Sigmoid colon (tissue), 7 donors: ENCODE results near the gene SYNGR1. TPM values are rescaled to one million over a fixed set of nuclear protein-coding genes. Genes with fewer than 3 reads are reported as not detected.
A peak's percentile ranks its signal among the peaks of the same experiment; 100 is the strongest.

Experiments
- DNase-seq: peaks from one replicate; pipeline ENCODE4 v3.0.0-alpha.2; 2019
- H3K27ac ChIP-seq, 4 donors: fragments of 200-600 bp; sonication (generic); one replicate each; pipeline ENCODE4 v1.5.1; 2016 to 2019; ENCODE audit warnings: mild to moderate bottlenecking in 1 of 4
- H3K27me3 ChIP-seq, 3 donors: fragments of 200-600 bp; sonication (generic); one replicate each; pipeline ENCODE4 v1.5.1; 2019; ENCODE audit warnings: mild to moderate bottlenecking in 1 of 3
- H3K36me3 ChIP-seq, 4 donors: fragments of 200-600 bp; sonication (generic); one replicate each; pipeline ENCODE4 v1.5.1; 2016 to 2019
- H3K4me1 ChIP-seq, 4 donors: fragments of 200-600 bp; sonication (generic); one replicate each; pipeline ENCODE4 v1.5.1; 2017 to 2019
- H3K4me3 ChIP-seq, 4 donors: fragments of 200-600 bp; sonication (generic); one replicate each; pipeline ENCODE4 v1.5.1; 2017 to 2019; ENCODE audit warnings: mild to moderate bottlenecking in 2 of 4, moderate library complexity in 1 of 4
- H3K9me3 ChIP-seq, 4 donors: fragments of 200-600 bp in 3 of 4; sonication (generic) in 3 of 4; one replicate each; pipeline versions ENCODE4 v1.5.1 to v1.6.1; 2013 to 2019
- CTCF ChIP-seq, 4 experiments: fragments of 450-650 bp in 3 of 4; fragments of 200-600 bp in 1 of 4; IDR thresholded peaks; one replicate each; pipeline ENCODE4 v1.5.1; 2016 to 2019; ENCODE audit warnings: antibody characterized with exemption in 4 of 4, mild to moderate bottlenecking in 3 of 4, moderate library complexity in 2 of 4
- EP300 ChIP-seq, 4 donors: sonication (generic); formaldehyde crosslinking; IDR thresholded peaks; one replicate each; pipeline ENCODE4 v1.6.1; 2017; ENCODE audit warnings: antibody characterized with exemption in 4 of 4
- POLR2A ChIP-seq, 2 donors: fragments of 450-650 bp; IDR thresholded peaks; one replicate each; pipeline ENCODE4 v1.6.1; 2016; ENCODE audit warnings: antibody characterized with exemption in 2 of 2, mild to moderate bottlenecking in 2 of 2, moderate library complexity in 2 of 2
- POLR2AphosphoS5 ChIP-seq, 4 donors: sonication (generic); formaldehyde crosslinking; IDR thresholded peaks; one replicate each; pipeline ENCODE4 v1.6.1; 2017; ENCODE audit warnings: antibody characterized with exemption in 4 of 4
- WGBS, 2 donors: extraction: QIAGEN DNeasy Blood & Tissue Kit; methylation state at CpG; one replicate each; pipeline ENCODE4 v1.1.7; 2013; 5-methylcytosine and 5-hydroxymethylcytosine counted together
- intact Hi-C: fragments of 100-400 bp; cut with DNase I; formaldehyde crosslinking; loops from one replicate; pipeline ENCODE4 v1.15.1; 2023
- polyA plus RNA-seq, 3 donors: library from polyadenylated mRNA; stranded (reverse); fragments of 200-250 nt; gene quantifications; one replicate each; pipeline ENCODE4 v1.2.3, GENCODE V29; 2013
- total RNA-seq, 4 donors: library from RNA; depleted of rRNA; stranded (reverse); fragments of >200 nt; gene quantifications; one replicate each; pipeline ENCODE4 v1.1.0, GENCODE V29; 2016
- donor health status: healthy with polysubstance abuse.
- donor health status: Bipolar disorder and iron deficiency.
- donor health status: healthy.

The SYNGR1 gene
- total and polyA plus RNA-seq, 7 donors: 0.69 to 29.4 (median 14.5) TPM

GRCh38 chr22:39401301-39401631, 51.5 kb downstream of the SYNGR1 start:
- Histone ChIP-seq H3K4me3 (no peak overlapping the region), H3K27me3 (no peaks in the 10 kb centered on the region), H3K9me3 (no peaks in the 10 kb centered on the region), H3K27ac (no peak overlapping the region), H3K36me3 (peaks cover 0 to 8% (median 0%) of the 10 kb centered on the region in 4 donors), H3K4me1 (peaks cover 0 to 38% (median 28%) of the 10 kb centered on the region in 4 donors)
- DNase-seq: no peak
- TF ChIP-seq POLR2AphosphoS5 (IDR thresholded peaks at IDR 0.05) (no peak), CTCF (IDR thresholded peaks at IDR 0.05) (no peak)
- intact Hi-C loops: loop anchor here (5.0 kb wide), 1 partner anchor 116 kb away; no protein-coding TSS in a partner anchor
- 71 to 90% methylated on average over 4 of the region's 4 CpGs for WGBS, 2 donors

GRCh38 chr22:39405346-39406085, 55.7 kb downstream of the SYNGR1 start:
- peak overlapping the region; percentile 30 to 58 (median 46) for H3K27ac ChIP-seq
- H3K27me3 ChIP-seq: no peaks in the 10 kb centered on the region
- DNase-seq: no peak
- WGBS, 2 donors: 75 to 89% methylated on average over 28 of the region's 28 CpGs
- peaks cover 0 to 8% (median 0%) of the 10 kb centered on the region in 4 donors for H3K36me3 ChIP-seq
- no peaks in the 10 kb centered on the region for H3K9me3 ChIP-seq
- intact Hi-C loops: no loop called here
- TF ChIP-seq POLR2A (IDR thresholded peaks at IDR 0.05) (no peak), POLR2AphosphoS5 (IDR thresholded peaks at IDR 0.05) (no peak), CTCF (IDR thresholded peaks at IDR 0.05) (no peak), EP300 (IDR thresholded peaks at IDR 0.05) (no peak)
- H3K4me3 ChIP-seq: peak overlapping the region in 2 of 4 donors; percentile 20 to 21
- peaks cover 0 to 33% (median 24%) of the 10 kb centered on the region in 4 donors for H3K4me1 ChIP-seq

- peaks cover 0 to 18% (median 17%) of the 10 kb centered on the region in 4 donors for H3K4me1 ChIP-seq
- intact Hi-C loops: no loop called here
- 91 to 92% methylated on average over 11 of the region's 11 CpGs for WGBS, 2 donors
- H3K27ac ChIP-seq: no peak overlapping the region
- DNase-seq: no peak
- no peaks in the 10 kb centered on the region for H3K36me3 ChIP-seq
- H3K9me3 ChIP-seq: no peaks in the 10 kb centered on the region
- H3K4me3 ChIP-seq: no peak overlapping the region
- no peaks in the 10 kb centered on the region for H3K27me3 ChIP-seq
- TF ChIP-seq POLR2A (IDR thresholded peaks at IDR 0.05) (no peak), EP300 (IDR thresholded peaks at IDR 0.05) (no peak), POLR2AphosphoS5 (IDR thresholded peaks at IDR 0.05) (no peak), CTCF (IDR thresholded peaks at IDR 0.05) (no peak)
Measured at GRCh38 chr22:39408173-39408572, 58.4 kb downstream of the SYNGR1 start.

GRCh38 chr22:39408807-39409206, 59.0 kb downstream of the SYNGR1 start:
- intact Hi-C loops: no loop called here
- Histone ChIP-seq H3K36me3 (no peaks in the 10 kb centered on the region), H3K27ac (no peak overlapping the region), H3K27me3 (no peaks in the 10 kb centered on the region), H3K4me3 (no peak overlapping the region), H3K4me1 (peaks cover 0 to 18% (median 17%) of the 10 kb centered on the region in 4 donors), H3K9me3 (no peaks in the 10 kb centered on the region)
- 88 to 98% methylated on average over 1 of the region's 1 CpG for WGBS, 2 donors
- DNase-seq: no peak
- no peak for TF ChIP-seq POLR2AphosphoS5 (IDR thresholded peaks at IDR 0.05)
- TF ChIP-seq CTCF (IDR thresholded peaks at IDR 0.05): no peak
- TF ChIP-seq POLR2A (IDR thresholded peaks at IDR 0.05): no peak
- no peak for TF ChIP-seq EP300 (IDR thresholded peaks at IDR 0.05)
